ENCODE data around the gene DYNLT1.
"Not testable (repeated sequence)": the region's sequence is repeated elsewhere in the genome, so short reads cannot be mapped to it uniquely, and the experiment has no call there.

Gene DYNLT1

DNA sequence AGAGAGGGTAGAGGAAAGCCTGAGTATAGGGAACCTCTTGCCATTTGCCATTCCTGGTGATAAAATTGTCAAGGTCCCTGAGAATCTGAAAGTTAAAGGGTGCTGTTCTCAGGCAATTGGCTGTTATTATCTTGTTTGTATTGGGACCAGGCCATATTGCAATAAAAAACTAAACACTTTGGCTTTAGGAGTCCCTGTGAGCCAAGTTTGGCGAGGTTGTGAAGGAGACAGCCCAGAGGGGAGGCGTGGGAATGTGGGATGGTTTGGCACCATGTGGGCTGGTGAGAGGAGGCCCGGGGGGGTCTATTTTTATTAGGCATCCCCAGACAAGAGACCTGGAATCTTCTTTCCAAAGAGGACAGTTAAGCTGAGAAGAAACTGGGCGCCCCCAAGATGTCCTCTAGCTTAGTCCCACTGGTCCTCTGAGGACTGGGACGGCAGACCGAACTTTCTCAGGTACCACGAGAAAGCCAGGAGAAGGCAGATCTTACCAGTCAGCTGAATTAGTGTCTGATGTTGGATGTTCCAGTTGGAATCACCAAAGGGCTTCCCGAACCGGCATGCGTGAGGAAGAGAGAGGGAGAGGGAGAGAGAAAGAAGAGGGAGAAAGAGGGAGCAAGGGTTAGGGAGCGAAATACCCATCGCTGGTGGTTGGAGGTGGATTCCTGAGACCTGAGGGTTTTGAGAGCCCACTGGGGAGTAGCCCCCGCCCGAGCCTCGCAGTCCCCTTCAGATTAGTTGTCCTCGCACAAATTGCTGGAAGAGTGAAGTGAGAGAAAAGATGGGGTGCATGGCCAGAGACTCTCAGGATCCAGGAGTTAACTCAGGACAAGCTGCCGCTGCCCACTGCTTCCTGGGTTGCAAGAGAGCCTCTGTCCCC, 24.4 kb downstream of the DYNLT1 start:
- Histone ChIP-seq H3K27ac (peak overlapping the region in 1 of 2 donors; percentile 45), H3K4me3 (no peak overlapping the region)
- TF ChIP-seq, protein P1, sequence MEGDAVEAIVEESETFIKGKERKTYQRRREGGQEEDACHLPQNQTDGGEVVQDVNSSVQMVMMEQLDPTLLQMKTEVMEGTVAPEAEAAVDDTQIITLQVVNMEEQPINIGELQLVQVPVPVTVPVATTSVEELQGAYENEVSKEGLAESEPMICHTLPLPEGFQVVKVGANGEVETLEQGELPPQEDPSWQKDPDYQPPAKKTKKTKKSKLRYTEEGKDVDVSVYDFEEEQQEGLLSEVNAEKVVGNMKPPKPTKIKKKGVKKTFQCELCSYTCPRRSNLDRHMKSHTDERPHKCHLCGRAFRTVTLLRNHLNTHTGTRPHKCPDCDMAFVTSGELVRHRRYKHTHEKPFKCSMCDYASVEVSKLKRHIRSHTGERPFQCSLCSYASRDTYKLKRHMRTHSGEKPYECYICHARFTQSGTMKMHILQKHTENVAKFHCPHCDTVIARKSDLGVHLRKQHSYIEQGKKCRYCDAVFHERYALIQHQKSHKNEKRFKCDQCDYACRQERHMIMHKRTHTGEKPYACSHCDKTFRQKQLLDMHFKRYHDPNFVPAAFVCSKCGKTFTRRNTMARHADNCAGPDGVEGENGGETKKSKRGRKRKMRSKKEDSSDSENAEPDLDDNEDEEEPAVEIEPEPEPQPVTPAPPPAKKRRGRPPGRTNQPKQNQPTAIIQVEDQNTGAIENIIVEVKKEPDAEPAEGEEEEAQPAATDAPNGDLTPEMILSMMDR (IDR thresholded peaks at IDR 0.05) = no peak
- no peak for DNase-seq (ENCODE audit: low spot score)

DNA sequence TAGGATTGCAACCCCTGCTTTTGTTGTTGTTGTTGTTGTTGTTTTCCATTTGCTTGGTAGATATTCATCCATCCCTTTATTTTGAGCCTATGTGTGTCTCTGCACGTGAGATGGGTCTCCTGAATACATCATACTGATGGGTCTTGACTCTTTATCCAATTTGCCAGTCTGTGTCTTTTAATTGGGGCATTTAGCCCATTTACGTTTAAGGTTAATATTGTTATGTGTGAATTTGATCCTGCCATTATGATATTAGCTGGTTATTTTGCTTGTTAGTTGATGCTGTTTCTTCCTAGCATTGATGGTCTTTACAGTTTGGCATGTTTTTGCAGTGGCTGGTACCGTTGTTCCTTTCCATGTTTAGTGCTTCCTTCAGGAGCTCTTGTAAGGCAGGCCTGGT, 26.3 kb downstream of the DYNLT1 start:
- not testable (repeated sequence) for H3K27ac ChIP-seq; H3K4me3 ChIP-seq; DNase-seq (ENCODE audit: low spot score)

DNA sequence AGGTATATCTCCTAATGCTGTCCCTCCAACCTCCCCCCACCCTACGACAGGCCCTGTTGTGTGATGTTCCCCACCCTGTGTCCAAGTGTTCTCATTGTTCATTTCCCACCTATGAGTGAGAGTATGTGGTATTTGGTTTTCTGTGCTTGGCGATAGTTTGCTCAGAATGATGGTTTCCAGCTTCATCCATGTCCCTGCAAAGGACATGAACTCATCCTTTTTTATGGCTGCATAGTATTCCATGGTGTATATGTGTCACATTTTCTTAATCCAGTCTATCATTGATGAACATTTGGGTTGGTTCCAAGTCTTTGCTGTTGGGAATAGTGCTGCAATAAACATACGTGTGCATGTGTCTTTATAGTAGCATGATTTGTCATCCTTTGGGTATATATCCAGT, 29.9 kb downstream of the DYNLT1 start:
- DNase-seq (ENCODE audit: low spot score); H3K27ac ChIP-seq; H3K4me3 ChIP-seq: not testable (repeated sequence)

DNA sequence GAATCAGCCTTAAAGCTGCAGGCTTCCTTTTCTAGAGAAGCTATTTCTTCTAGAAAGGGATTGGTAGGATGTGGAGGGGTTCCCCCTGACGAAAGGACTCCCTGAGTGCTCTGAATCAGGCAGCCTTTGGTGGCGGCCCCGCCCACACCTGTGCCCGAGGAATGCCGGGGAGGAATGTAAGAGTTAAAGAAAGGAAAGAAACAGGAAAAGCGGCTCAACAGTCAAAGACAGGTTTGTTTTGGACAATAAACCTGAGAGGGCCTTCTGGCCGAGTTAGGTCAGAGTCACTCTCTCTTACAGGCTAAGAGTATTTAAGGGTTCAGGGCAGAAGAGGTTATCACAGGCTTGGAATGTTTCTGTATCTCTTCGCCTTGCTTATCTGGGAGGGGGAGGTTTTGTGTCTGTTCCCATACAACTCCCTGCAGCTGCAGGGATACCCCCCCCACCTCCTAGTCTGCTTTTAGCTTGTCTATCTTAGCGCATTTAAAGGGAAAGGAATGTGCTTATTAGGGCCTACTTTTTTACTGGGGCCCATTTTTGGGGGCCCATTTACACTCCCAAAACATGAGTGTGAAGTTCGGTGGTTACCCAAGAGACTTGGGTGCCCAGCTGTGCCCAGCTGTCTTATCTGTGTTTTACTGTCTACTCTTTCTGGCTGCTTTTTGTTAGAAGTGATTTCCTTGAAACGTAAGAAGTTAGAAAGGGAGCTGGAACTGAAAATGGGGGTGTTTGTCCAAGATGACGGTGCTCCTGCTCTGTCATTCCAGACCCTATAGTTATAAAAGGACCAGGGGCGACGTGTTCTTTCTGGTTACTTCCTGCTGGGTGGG, 32.8 kb downstream of the DYNLT1 start:
- Histone ChIP-seq H3K4me3 (peak overlapping the region; percentile 15), H3K27ac (peak overlapping the region; percentile 61 to 83)
- TF ChIP-seq, protein P1 (IDR thresholded peaks at IDR 0.05) = no peak
- DNase-seq (ENCODE audit: low spot score) = no peak

DNA sequence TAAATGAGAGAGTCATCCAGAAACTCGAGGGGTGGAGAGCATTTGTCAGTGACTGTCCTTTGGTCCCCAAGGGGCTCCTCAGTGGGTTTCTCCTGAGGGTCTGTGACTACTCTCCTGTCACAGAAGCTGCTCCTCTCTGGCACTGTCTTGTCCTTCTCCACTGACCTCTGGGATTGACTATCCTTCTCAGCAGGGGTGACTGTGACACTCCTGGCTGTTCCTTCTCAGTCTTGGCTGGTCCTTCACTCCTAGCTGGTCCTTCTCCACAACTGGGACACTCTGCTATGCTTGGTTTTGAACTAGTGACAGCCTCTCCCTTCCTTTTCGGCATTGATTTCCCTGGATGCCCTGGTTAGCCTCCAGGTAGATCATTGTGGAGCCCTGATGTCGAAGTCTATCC, 33.5 kb downstream of the DYNLT1 start:
- no peak for DNase-seq (ENCODE audit: low spot score)
- H3K4me3 ChIP-seq = peak overlapping the region; percentile 15
- TF ChIP-seq, protein P1 (IDR thresholded peaks at IDR 0.05) = no peak
- H3K27ac ChIP-seq = peak overlapping the region; percentile 61 to 83

DNA sequence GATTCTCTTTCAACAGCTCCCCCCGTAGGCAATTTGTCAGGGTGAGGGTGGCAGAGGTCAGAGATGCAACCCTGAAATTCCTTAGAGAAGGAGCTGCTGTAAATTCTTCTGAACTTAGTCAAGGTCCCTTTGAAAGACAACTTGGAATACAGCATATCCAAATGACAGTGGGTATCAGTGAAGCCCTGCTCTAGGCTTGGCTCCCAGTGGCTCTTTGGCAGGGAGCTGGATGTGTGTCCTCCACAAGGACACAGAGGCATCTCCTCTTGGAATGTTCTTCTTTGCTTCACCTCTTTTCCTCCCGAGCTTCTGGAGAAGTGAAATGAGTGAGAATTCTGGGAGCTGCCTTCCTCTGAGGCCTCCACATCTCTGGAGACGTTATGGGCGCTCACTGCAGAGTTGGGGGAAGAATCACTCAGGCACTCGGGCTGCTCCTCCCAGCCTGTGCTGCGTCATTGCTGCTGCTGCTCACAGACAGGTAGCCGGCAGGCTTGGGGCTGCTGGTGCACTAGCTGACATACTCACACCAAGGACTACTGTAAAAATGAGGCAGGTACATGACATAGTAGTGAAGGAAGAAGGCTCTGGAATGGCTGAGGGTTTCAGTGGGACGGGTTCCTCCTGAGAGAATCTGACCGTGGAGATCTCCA, 34.1 kb downstream of the DYNLT1 start:
- TF ChIP-seq, protein P1 (IDR thresholded peaks at IDR 0.05) = no peak
- DNase-seq (ENCODE audit: low spot score) = no peak
- Histone ChIP-seq H3K4me3 (peak overlapping the region; percentile 15), H3K27ac (peak overlapping the region; percentile 64 to 83)

DNA sequence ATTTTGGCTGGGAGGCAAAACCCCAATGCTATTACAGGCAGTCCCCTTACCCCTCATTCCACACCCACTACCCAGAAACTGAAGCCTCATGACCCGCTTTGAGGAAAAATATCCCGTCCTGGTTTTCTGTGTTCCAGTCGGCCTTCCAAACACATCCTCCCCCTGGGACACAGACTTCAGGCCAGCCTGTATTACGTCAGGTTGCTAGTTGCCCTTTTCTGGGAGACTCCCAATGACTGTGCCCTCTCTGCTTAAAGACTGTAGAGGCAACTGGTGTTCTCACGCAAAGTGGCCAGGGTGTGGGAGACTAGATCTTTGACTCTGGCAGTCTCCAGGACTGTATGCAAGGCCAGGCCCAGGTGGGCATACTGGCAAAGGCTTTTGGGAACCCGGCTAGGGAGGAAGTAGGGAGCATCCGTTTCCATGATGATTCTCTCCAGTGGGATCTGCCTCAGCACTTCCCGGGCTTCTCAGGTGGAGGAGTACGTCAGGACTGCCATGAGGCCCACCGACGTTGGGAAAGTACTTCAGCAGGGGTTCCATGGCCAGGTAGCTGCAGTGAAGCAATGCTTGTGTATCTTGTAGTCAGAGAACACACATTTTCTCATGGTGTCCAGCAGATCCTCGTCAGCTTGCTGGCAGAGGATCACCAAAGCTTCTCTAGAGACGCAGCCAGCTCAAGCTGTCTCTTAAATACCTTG, 34.9 kb downstream of the DYNLT1 start:
- Histone ChIP-seq H3K4me3 (no peak overlapping the region), H3K27ac (peak overlapping the region; percentile 64 to 83)
- TF ChIP-seq, protein P1 (IDR thresholded peaks at IDR 0.05) = no peak
- DNase-seq (ENCODE audit: low spot score) = no peak
